GM18951 (cell line): ENCODE measurements around the gene MLEC.
"Not testable (repeated sequence)": the region's sequence is repeated elsewhere in the genome, so short reads cannot be mapped to it uniquely, and the experiment has no call there.

Source experiments
- POLR2A ChIP-seq: IDR thresholded peaks from 4 replicates; pipeline ENCODE4 v1.6.1; 2011; ENCODE audit warnings: mild to moderate bottlenecking; ENCODE audit not compliant: insufficient read length, insufficient read depth; ENCODE audit errors: extremely low read depth
- in situ Hi-C: fragments of 300-500 bp; cut with MboI; formaldehyde crosslinking; loops from one replicate; pipeline ENCODE4 v1.12.0; 2022; ENCODE audit warnings: low sequenced_read_pairs, mixed read lengths, inconsistent platforms; ENCODE audit not compliant: unreplicated experiment

The MLEC gene

DNA sequence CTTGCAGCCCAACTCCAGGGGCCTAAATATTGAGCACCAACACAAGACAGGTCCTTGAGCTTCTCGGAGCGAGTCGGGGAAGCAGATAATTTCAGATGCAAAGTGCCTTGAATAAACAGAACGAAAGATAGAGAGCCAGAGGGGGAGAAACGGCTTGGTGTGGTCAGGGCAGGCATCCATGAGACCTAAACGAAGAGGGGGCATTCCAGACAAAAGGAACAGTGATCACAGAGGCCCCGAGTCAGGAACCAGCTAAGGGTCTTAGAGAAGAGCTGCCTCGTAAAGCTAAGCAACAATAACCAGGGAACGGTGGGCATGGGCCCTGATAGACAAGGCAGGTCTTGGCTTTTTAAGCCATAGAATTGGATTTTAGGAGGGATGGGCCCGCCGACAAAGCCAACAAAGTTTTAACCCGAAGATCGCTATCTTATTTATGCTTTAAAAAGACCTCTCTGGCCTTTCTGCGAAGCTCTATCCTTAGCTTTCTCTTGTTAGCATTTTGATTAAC is 38.3 kb downstream of the MLEC start:
- in situ Hi-C loops: no loop called here

DNA sequence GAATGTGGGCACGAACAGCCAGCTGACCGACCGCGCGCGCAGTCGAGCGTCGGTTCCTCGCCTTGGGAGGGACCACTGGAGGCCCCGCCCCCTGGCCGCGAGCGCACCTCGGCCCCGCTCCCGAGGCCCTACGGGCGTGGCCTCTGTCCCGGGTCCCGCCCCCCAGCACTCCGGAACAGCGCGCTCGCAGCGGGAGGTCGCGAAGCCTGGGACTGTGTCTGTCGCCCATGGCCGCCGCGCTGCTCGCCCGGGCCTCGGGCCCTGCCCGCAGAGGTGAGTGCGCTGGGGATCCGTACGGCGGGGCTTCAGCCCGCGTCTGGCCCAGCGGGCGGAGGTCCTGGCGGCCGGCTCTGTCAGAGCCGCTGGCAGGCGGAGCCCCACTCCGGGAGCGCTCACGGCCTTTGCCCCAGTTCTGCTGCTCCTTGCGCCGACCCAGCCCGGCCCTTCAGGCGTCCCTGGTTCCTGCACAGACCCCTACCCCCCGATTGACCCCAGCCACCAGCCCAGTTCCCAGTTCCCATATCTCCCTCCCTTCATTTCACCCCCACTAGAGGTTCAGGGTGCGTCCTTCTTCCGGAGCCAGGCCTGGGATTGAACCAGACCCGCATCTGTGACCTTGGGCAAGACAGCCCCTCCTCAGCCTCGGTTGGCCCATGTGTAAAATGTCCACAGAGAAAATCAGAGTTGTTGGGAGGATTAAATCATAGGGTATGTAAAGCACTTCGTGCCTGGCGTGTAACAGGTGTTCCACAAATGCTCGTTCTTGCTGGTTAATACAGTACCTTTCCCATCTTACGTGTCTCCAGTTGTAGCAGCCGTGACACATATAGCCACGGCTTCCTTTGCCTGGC is 38.9 kb downstream of the MLEC start, which contains the start of gene ACADS:
TSS of gene ACADS (plus strand) at position 168 of the 851 bp plus-strand sequence. CDS start at position 228, 60 bp downstream.
- in situ Hi-C loops: no loop called here
- TF ChIP-seq POLR2A: peak; percentile 88

More for the DNA sequence above, 38.3 kb downstream of the MLEC start:
- no peak for TF ChIP-seq POLR2A

DNA sequence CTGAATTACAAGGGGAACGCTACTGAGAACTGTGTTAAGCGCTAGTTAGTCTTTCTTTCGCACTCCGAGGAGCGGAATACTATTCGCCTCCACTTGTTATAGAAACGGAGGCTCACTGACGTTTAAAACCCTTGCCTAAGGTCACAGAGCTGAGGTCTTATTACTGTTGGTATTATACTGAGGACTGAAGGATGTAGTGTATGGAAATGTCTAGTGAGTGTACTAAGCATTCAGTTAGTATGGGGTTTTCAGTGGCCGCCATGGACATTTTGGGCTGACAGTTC is 39.5 kb downstream of the MLEC start:
- in situ Hi-C loops: no loop called here
- no peak for TF ChIP-seq POLR2A

GRCh38 chr12:120726961-120727360 is 40.0 kb downstream of the MLEC start:
- in situ Hi-C loops: no loop called here
- no peak for TF ChIP-seq POLR2A

DNA sequence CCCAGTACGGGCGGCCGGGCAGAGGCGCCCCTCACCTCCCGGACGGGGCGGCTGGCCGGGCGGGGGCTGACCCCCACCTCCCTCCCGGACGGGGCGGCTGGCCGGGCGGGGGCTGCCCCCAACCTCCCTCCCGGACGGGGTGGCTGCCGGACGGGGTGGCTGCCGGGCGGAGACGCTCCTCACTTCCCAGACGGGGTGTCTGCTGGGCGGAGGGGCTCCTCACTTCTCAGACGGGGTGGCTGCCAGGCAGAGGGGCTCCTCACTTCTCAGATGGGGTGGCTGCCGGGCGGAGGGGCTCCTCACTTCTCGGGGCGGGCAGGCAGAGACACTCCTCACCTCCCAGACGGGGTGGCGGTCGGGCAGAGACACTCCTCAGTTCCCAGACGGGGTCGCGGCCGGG is 45.2 kb downstream of the MLEC start:
- in situ Hi-C loops: not testable (repeated sequence)

DNA sequence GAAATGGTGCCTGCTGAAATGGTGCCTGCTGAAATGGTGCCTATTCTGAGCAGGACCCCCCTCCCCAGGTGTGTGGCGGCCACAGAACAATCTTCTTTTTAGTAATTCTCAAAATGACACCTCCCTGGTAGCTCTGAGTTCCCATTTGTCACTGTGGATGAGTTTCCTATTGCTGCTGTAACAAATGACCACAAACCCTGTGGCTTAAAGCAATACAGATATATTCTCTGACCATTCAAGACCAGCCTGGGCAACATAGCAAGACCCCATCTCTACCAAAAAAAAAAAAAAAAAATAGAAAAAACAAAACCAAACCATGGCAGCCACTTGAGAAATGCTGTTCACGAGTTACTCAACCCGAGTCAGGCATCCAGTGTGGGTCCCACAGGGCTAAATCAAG is 46.6 kb downstream of the MLEC start:
- in situ Hi-C loops: no loop called here
- no peak for TF ChIP-seq POLR2A

GRCh38 chr12:120734210-120734609 is 47.3 kb downstream of the MLEC start:
- no peak for TF ChIP-seq POLR2A
- in situ Hi-C loops: no loop called here

DNA sequence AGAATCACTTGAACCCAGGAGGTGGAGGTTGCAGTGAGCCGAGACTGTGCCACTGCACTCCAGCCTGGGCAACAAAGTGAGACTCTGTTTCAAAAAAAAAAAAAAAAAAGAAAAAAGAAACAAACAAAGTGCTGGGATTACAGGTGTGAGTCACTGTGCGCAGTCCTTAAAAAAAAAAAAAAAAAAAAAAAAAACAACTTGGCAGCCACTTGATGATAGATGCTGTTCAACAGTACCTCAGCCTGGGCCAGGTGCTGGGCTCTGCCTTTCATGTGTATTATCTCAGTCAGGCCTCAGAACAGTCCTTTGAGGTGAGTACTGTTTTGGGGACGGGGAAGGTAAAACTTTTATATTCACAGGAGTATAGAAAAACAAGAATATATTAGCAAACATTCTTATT is 48.2 kb downstream of the MLEC start:
- in situ Hi-C loops: no loop called here
- no peak for TF ChIP-seq POLR2A

- TF ChIP-seq POLR2A: no peak
- in situ Hi-C loops: no loop called here
Measured at GRCh38 chr12:120736404-120737331, 49.7 kb downstream of the MLEC start.

- in situ Hi-C loops: no loop called here
- TF ChIP-seq POLR2A: no peak
Measured at GRCh38 chr12:120737557-120738251, 50.8 kb downstream of the MLEC start.

DNA sequence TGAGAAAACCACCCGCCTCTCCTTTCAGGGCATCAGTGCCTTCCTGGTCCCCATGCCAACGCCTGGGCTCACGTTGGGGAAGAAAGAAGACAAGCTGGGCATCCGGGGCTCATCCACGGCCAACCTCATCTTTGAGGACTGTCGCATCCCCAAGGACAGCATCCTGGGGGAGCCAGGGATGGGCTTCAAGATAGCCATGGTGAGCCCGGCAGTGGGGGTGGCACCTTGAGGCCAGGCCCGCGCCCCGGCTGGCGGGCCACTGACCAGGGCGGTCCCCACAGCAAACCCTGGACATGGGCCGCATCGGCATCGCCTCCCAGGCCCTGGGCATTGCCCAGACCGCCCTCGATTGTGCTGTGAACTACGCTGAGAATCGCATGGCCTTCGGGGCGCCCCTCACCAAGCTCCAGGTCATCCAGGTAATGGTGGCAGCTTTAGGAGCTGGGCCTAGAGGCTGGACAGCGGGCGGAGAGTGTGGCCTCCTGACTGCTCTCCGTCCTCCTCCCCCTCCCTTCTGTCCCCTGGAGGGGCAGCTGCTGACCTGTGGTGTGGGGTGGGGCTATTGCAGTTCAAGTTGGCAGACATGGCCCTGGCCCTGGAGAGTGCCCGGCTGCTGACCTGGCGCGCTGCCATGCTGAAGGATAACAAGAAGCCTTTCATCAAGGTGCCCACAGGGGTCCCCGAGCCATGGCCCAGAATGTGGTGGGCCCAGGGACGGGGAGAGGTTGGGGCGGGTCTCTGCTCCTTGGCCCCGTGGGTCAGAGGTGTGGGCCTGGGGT is 51.5 kb downstream of the MLEC start:
- in situ Hi-C loops: no loop called here
- TF ChIP-seq POLR2A: no peak

GRCh38 chr12:120739031-120739762 is 52.2 kb downstream of the MLEC start:
- TF ChIP-seq POLR2A: no peak
- in situ Hi-C loops: no loop called here
